GM12873 (cell line): ENCODE results near the gene ANKRD22.

ENCODE experiments used
- TF ChIP-seq, protein P1 (sequence below): IDR thresholded peaks from 2 replicates; pipeline ENCODE4 v1.5.1; 2012; ENCODE audit warnings: low read depth, mild to moderate bottlenecking, moderate library complexity, low read length, control low read depth; ENCODE audit not compliant: insufficient read depth; ENCODE audit errors: missing control alignments

The ANKRD22 gene

GRCh38 chr10:88853155-88853881 is 1.7 kb upstream of the ANKRD22 start:
- TF ChIP-seq, protein P1, sequence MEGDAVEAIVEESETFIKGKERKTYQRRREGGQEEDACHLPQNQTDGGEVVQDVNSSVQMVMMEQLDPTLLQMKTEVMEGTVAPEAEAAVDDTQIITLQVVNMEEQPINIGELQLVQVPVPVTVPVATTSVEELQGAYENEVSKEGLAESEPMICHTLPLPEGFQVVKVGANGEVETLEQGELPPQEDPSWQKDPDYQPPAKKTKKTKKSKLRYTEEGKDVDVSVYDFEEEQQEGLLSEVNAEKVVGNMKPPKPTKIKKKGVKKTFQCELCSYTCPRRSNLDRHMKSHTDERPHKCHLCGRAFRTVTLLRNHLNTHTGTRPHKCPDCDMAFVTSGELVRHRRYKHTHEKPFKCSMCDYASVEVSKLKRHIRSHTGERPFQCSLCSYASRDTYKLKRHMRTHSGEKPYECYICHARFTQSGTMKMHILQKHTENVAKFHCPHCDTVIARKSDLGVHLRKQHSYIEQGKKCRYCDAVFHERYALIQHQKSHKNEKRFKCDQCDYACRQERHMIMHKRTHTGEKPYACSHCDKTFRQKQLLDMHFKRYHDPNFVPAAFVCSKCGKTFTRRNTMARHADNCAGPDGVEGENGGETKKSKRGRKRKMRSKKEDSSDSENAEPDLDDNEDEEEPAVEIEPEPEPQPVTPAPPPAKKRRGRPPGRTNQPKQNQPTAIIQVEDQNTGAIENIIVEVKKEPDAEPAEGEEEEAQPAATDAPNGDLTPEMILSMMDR: no peak

DNA sequence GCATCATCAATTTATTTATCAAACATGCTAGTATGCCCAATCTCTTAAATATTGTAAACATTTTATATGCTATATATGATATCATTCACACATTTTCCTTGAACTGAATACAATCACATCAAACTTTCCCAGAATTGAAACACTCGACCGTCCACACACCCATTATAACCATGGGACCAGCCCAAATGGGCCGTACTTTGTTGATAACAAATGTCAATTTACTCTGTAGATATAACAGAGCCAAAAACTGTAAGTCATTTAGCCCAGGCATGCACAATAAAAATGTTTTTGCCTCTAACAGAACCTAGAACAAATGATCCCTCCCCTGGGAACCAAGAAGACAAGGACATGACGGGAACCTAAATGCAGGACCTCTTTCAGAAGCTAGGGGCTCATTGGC is 683 bp upstream of the ANKRD22 start:
- TF ChIP-seq, protein P1: peak; percentile 12

DNA sequence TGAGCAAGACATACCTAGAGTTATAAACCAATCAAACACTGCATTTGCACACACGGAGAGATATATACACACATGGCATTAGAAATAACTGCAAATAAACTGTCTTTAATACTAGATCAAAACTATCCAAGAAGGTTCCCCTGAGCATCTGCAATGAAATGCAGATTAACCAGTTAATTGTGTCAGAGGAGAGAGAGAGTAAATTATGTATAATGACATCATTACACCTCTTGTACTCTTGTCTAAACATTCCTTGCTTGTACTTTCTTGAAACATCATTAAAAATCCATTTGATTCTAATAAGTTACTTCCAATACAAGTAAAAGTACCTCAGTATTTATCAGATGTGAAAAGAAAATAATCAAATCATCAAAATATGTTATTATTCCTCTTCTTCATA is 932 bp downstream of the ANKRD22 start:
- TF ChIP-seq, protein P1: no peak

DNA sequence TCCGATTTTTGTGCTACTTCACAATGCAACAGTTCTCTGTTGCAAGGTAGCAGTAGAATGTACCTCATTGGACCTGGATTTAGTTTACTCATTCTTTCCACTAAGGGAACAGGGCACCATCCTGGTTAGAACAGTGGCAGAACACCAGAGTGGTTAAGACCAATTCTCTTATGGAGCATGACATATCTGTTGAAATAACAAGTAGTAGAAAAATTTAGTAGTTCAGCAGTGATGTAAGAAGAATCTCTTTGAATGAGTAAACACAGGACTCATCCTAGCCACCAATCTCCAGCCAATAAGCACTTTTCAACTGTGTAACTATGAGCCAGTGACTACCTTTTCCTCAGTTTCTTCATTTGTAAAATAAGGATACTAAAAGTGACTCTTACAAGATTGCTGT is 2.4 kb downstream of the ANKRD22 start:
- TF ChIP-seq, protein P1: no peak

DNA sequence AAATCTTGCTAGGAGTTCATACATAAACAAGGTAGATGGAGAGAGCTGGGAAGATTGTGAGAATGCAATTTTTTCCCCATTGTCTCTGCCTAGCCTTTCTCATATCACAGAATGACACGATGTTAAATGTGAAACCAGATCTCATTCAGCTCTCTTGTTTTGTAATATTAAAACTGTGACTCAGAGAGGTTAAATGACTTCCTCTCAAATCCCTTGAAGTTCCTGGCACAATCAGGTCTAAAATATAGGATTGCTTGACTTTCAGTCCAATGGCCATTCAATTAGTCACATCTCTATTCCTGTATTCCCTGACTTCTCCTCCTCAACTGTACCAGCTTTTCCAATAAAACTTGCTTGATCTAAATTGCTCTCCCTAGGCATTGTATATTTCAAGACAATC is 3.1 kb downstream of the ANKRD22 start:
- TF ChIP-seq, protein P1: no peak

DNA sequence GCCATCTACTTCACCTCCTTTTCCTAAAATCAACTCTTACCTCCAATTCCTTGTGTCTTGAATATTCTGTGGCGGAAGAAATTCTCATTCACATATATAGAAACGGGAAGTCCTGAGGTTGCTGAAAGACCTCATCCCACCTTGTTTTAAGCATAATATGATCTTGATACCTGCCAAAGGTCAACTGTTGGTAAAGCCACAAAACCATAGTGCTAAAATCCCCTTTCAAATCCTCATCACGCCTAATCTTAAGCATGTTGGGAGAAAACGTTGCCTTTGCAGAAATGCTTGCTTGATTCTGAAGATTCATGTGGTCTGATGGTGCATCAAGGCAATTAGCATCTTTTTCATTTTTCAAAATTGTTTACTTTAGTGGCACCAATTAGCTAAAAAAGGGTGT is 8.5 kb downstream of the ANKRD22 start:
- TF ChIP-seq, protein P1: no peak

DNA sequence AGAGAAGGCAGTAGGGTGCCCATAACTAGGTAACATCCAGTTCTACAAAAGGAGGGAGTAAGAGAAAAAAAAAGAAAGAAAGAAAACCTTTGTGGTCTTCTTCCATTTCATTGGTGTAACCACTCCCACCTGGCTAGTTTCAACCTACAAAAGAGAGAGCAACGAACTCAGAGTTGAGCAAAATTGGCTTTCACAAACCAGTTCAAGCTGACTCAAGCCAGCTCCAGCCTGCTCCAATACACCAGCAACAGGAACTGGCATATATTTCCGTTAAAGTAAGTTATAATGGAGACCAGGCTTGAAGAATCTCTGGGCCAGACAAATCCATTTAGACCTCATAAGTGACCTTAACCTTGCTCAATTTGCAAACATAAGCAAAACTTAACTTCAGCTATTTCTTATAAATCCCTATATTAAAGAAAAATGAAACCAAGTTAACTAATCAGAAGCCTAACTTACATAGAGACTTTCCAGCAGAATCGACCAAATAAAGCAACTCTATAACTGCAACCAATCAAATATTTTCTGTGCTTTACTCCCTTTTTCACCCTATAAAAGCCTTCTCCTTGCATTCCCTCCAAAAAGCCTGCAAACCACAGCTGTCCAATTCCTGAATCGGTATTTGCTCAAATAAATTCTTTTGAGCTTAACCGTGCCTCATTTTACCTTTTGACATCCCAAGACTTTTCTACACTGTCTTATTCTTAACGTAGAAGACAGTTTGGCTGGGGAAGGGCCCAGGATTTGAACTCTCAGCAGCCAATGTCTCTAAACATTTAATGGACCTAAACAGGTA is 10.1 kb downstream of the ANKRD22 start:
- TF ChIP-seq, protein P1: no peak
